Measurements from ENCODE around the gene LRRC70. TPM values are rescaled to one million over a fixed set of nuclear protein-coding genes. Genes with fewer than 3 reads are reported as not detected.

The LRRC70 gene
- total and polyA plus RNA-seq, 2 donors from 2014 or later: 3.6 to 4.9 TPM

GRCh38 chr5:62616615-62617277 lies 38.1 kb downstream of the LRRC70 start:
- Histone ChIP-seq H3K4me1 (ENCODE audit: control insufficient read depth in 2 of 3, insufficient read depth in 2 of 3, low read depth in 1 of 3, low read length in 3 of 3) (no peaks in the 10 kb centered on the region), H3K9ac (ENCODE audit: low read length in 3 of 3) (no peak overlapping the region), H3K27ac (ENCODE audit: low read depth in 2 of 2, low read length in 2 of 2) (no peak overlapping the region), H3K27me3 (ENCODE audit: control insufficient read depth, insufficient read depth, low read length) (no peaks in the 10 kb centered on the region), H3K36me3 (ENCODE audit: control insufficient read depth in 2 of 3, insufficient read depth in 3 of 3, low read length in 3 of 3) (no peaks in the 10 kb centered on the region), H3K9me3 (ENCODE audit: control insufficient read depth in 2 of 3, insufficient read depth in 1 of 3, low read length in 3 of 3) (no peaks in the 10 kb centered on the region), H3K4me3 (ENCODE audit: low read length in 3 of 3) (no peak overlapping the region)
- DNase-seq (no peak), FAIRE-seq (no peak)
- intact Hi-C loops (cut with DNase I): no loop called here
- no peak for TF ChIP-seq CTCF (IDR thresholded peaks at IDR 0.05; ENCODE audit: borderline replicate concordance, extremely low read depth, insufficient read depth)

- no peak for TF ChIP-seq CTCF (IDR thresholded peaks at IDR 0.05; ENCODE audit: borderline replicate concordance, extremely low read depth, insufficient read depth)
- intact Hi-C loops (cut with DNase I): no loop called here
- H3K4me3 ChIP-seq (ENCODE audit: low read length in 3 of 3): no peak overlapping the region
- DNase-seq (no peak), FAIRE-seq (peak; percentile 29)
- H3K9me3 ChIP-seq (ENCODE audit: control insufficient read depth in 2 of 3, insufficient read depth in 1 of 3, low read length in 3 of 3): no peaks in the 10 kb centered on the region
- no peaks in the 10 kb centered on the region for H3K27me3 ChIP-seq (ENCODE audit: control insufficient read depth, insufficient read depth, low read length)
- H3K9ac ChIP-seq (ENCODE audit: low read length in 3 of 3): no peak overlapping the region
- no peak overlapping the region for H3K27ac ChIP-seq (ENCODE audit: low read depth in 2 of 2, low read length in 2 of 2)
- H3K36me3 ChIP-seq (ENCODE audit: control insufficient read depth in 2 of 3, insufficient read depth in 3 of 3, low read length in 3 of 3): no peaks in the 10 kb centered on the region
- no peaks in the 10 kb centered on the region for H3K4me1 ChIP-seq (ENCODE audit: control insufficient read depth in 2 of 3, insufficient read depth in 2 of 3, low read depth in 1 of 3, low read length in 3 of 3)
These were observed 39.3 kb downstream of the LRRC70 start for GRCh38 chr5:62617943-62618342.

GRCh38 chr5:62620761-62621160 lies 42.1 kb downstream of the LRRC70 start:
- Histone ChIP-seq H3K9me3 (ENCODE audit: control insufficient read depth in 2 of 3, insufficient read depth in 1 of 3, low read length in 3 of 3) (no peaks in the 10 kb centered on the region), H3K4me1 (ENCODE audit: control insufficient read depth in 2 of 3, insufficient read depth in 2 of 3, low read depth in 1 of 3, low read length in 3 of 3) (no peaks in the 10 kb centered on the region), H3K27me3 (ENCODE audit: control insufficient read depth, insufficient read depth, low read length) (no peaks in the 10 kb centered on the region), H3K36me3 (ENCODE audit: control insufficient read depth in 2 of 3, insufficient read depth in 3 of 3, low read length in 3 of 3) (no peaks in the 10 kb centered on the region), H3K27ac (ENCODE audit: low read depth in 2 of 2, low read length in 2 of 2) (no peak overlapping the region), H3K9ac (ENCODE audit: low read length in 3 of 3) (no peak overlapping the region), H3K4me3 (ENCODE audit: low read length in 3 of 3) (no peak overlapping the region)
- no peak for TF ChIP-seq CTCF (IDR thresholded peaks at IDR 0.05; ENCODE audit: borderline replicate concordance, extremely low read depth, insufficient read depth)
- intact Hi-C loops (cut with DNase I): no loop called here
- no peak for FAIRE-seq
- DNase-seq: no peak

GRCh38 chr5:62621280-62621679 lies 42.7 kb downstream of the LRRC70 start:
- H3K4me3 ChIP-seq (ENCODE audit: low read length in 3 of 3): no peak overlapping the region
- no peak for FAIRE-seq
- no peak for TF ChIP-seq CTCF (IDR thresholded peaks at IDR 0.05; ENCODE audit: borderline replicate concordance, extremely low read depth, insufficient read depth)

More at GRCh38 chr5:62621280-62621679, 42.7 kb downstream of the LRRC70 start:
- no peaks in the 10 kb centered on the region for H3K36me3 ChIP-seq (ENCODE audit: control insufficient read depth in 2 of 3, insufficient read depth in 3 of 3, low read length in 3 of 3)
- no peaks in the 10 kb centered on the region for H3K4me1 ChIP-seq (ENCODE audit: control insufficient read depth in 2 of 3, insufficient read depth in 2 of 3, low read depth in 1 of 3, low read length in 3 of 3)
- intact Hi-C loops (cut with DNase I): no loop called here
- H3K27me3 ChIP-seq (ENCODE audit: control insufficient read depth, insufficient read depth, low read length): no peaks in the 10 kb centered on the region
- DNase-seq: peak in 4 of 5 donors; percentile 36 to 54 (median 50)
- no peaks in the 10 kb centered on the region for H3K9me3 ChIP-seq (ENCODE audit: control insufficient read depth in 2 of 3, insufficient read depth in 1 of 3, low read length in 3 of 3)
- no peak overlapping the region for H3K27ac ChIP-seq (ENCODE audit: low read depth in 2 of 2, low read length in 2 of 2)
- H3K9ac ChIP-seq (ENCODE audit: low read length in 3 of 3): no peak overlapping the region
